Left lobe of liver (tissue), 2 donors: Measurements from ENCODE around the gene SCN5A. TPM values are rescaled to one million over a fixed set of nuclear protein-coding genes. Genes with fewer than 3 reads are reported as not detected.
"Not testable (repeated sequence)": the region's sequence is repeated elsewhere in the genome, so short reads cannot be mapped to it uniquely, and the experiment has no call there.

Experiments used
- ATAC-seq: fragments of 200-7000 bp; cut with Tn5 transposase; one replicate; pipeline ENCODE4 v1.9.1; 2020; ENCODE audit warnings: mild to moderate bottlenecking, moderate library complexity
- DNase-seq: peaks from one replicate; pipeline ENCODE4 v3.0.0-alpha.2; 2020; ENCODE audit warnings: low spot score
- total RNA-seq: library from RNA; stranded (reverse); gene quantifications from one replicate; pipeline ENCODE4 v1.2.1, GENCODE V29; 2021
- donor health status: DM: no; HTN: no; CAD: no; lungs with moderate emphysema.
- donor health status: DM: no; HTN: yes; CAD: no.

The SCN5A gene
- total RNA-seq, 1 donor from 2014 or later, result 0.05 TPM

DNA sequence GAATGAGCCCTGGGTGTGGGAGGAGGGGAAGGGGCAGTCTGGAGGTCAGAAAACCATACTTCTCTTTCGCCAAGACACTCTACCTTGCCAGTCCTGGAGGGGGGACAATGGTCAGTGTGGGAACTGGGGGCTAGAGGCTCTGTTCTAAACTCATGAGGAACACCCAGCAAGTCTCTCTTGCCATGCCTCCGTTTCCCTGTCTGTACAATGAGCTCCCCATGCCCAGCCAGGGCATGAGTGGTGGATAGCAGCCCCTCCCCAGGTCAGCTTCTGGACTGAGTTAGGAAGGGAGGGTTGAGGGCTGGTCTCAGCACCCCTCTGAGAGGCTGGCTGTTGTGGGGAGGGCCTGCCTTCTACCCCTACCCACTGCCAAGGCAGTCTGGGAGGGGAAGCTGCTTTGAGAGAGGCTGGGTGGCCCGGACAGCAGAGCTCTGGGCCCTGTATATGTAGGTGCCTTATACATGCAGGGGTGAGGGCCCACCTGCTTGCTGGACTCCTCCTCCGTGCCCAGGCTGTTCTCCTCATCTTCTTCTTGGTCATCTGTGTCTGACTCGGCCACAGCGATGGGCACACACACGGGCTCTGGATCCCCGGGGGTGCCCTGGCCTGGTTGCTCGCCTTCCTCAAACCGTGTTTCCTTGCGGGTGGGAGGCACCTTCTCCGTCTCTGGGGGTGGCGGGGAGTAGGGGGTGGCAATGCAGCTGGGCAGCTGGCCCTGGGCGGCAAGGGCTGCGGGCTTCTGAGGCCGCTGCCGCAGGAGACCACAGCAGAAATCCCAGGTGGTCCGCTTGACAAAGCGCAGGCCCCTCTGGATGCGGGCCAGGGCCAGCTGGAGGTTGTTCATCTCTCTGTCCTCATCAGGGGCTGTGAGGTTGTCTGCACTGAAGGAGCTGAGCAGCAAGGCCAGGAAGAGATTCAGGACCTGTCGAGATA lies 68.8 kb downstream of the SCN5A start:
- ATAC-seq (no peak), DNase-seq (peak; percentile 35)

DNA sequence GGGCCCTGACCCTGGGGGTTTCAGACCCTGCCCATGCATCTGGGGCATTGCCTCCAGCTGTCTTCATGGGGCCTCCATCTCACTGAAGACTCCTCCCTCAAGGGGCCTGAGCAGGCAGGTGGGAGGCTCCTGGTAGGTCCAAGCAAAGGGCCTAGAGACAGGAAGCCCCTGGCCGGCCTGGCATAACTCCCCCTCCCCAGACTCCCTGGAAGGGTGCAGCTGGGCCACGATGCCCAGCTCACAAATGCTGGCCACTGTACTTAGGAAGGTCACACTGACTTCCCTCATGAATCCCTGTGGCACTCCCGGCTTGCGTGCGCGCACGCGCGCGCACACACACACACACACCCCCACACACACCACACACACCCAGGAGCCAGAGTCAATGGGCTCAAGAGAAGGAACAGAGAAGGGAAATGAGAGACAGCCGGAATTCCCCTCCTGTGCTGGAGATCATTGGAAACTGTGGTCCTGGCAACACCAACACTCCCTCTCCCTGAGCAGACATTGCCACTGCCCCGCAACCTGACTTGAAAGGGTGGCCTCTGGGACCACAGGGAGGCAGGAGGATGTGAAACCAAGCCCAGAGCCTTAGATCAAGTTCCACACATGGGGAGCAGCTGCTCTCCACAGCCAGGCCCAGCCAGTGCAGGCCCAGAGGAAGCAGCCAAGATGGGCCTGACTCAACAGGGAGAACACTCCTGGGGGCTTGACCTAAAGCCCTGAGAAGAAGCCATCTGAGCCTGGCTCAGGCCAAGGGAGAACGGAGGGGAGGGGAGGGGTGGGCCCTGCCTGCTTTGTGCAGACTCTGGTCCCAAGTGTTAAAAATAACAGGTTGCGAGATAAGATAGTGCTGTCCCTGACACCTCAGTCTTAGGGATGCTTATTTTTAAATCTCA lies 69.7 kb downstream of the SCN5A start:
- ATAC-seq (no peak), DNase-seq (peak; percentile 29)

DNA sequence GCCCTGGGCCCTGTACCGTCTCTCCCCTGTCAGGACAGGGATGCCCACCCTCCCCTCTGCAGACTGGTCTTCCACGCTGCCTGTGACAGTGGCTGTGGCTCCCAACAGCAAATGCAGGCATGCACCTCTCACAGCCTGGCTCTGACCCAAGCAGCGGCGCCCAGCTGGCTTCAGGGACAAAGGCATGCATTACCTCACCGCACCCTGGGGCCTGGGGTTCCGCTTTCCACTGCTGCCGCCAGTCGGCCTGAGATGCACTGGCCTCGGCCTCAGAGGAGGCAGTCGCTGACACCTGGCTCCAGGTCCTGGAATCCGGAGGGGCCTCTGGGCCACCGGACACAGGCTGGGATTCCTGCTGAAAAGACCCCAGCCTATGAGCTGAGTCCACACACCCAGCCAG lies 70.3 kb downstream of the SCN5A start:
- DNase-seq (peak; percentile 41), ATAC-seq (no peak)

DNA sequence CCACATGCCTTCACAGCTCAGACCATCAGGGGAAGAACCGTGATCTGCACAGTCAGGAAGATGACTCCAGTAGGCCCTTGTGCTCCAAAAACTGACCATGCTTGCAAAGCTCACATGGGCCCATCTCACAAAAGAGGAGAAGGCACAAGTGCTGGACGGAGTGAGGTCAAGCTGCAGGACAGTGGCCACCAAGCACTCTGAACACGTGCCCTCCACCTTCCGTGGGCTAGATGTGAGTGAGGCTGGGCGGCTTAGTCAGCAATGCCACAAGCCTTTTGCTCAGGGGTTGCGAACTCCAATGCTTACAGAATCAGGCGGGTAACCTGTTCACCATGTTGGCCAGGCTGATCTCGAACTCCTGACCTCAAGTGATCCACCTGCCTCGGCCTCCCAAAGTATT lies 70.9 kb downstream of the SCN5A start:
- no peak for ATAC-seq
- DNase-seq, result peak; percentile 23

DNA sequence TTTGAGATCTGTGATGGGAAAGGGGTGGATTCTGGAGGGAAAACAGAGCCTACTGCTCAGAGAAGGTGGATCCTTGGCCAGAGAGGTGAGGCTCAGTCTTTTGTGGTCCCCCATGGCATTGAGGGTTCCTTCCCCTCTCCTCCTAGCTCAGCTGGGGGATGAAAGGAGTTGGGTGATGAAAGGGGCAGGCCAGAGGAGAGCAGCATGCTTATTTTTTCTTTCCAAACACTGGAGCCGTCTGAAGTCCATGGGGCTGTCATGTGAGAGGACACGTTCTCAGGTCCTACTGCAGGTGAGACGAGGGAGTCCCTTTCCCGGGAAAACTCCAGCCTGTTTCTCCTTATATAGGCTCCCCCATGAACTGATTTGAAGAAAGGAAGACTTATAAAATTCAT lies 71.4 kb downstream of the SCN5A start:
- DNase-seq (peak; percentile 2), ATAC-seq (no peak)

DNA sequence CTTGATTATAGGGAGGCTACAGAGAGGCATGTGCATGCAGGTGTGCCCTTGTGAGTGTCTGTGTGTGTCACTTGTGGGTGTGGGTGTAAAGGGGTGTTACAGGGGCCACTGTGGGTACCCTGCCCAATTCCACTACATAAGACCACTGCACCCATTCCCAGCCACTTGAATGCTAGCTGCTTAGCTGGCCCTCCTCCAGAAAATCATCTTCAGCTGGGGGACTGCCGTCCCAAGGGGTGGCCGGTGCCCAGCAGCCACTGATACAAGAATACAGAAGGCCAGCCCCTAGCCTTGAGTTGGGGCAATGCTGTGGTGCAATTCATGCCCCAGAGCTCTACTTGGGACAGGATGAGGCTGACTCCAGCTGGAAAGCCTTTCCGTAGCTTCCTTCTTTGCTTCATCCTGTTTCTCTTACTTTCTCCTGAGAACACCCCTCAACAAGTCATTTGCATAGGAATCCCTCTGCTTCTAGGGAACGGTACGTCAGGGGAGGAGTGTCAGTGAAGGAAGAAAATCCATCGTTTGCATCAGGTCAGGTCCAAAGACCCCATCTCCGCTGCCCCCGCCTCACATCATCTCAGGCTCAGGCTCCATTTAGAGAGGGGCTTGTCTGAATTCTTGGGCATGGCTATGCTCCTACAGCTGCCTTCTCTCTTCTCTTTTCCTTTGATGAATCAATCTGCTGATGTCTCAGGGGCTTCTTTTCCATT lies 72.0 kb downstream of the SCN5A start:
- ATAC-seq (no peak), DNase-seq (peak; percentile 31)

DNA sequence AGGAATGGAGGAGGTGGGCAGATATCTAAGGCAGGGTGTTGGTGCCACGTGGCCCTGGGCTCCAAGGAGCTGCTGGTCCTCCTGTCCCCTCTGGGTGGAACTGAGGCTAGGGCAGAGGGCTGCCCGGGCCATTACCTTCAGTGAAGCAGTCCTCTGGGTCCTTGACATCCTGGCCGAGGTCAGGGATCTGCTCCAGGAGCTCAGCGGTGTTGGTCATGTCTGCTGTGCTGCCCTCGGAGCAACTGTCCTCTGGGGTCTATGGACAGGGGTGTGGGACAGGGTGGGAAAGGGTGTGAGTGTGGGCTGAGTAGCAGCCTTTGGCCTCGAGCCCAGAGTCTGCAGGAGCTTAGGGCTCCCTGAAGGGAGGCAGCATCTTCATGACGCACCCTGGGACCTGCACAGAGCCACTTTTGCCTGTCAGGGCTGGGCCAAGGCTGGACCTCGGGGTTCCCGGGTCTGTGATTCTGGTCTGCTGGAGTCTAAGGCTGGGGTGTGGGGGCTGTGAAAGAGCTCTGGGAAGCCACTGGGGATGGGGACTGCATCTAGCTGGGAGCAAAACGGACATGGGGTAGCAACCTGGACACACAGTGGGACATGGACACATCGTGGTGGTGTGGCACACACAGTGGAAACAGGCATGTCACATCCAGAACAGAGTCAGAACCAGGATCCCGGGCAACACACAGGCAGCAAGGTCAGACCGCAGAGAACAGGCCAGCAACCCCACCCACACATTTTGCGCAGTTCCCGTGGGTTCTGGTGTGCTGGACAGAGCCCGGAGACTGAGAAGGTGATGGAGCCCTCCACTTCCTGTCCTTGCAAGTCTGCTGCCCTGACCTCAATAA lies 72.7 kb downstream of the SCN5A start:
- no peak for ATAC-seq
- DNase-seq, result peak; percentile 35

DNA sequence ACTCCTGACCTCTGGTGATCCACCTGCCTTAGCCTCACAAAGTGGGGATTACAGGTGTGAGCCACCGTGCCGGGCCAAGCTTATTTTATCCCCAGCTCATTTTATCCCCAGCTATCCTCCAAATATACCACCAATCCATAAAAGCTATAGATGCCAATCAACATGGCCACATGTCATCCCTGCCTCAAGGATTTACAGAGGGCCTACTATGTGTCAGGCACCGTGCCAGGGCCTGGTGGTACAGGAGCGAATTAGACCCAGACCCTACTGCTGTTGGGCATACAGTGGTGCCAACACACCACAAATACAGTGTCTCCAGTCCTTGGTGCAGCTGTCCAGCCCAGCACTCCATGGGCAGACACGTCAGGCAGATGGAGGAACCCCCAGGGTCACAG lies 73.4 kb downstream of the SCN5A start:
- ATAC-seq (no peak), DNase-seq (peak; percentile 39)

DNA sequence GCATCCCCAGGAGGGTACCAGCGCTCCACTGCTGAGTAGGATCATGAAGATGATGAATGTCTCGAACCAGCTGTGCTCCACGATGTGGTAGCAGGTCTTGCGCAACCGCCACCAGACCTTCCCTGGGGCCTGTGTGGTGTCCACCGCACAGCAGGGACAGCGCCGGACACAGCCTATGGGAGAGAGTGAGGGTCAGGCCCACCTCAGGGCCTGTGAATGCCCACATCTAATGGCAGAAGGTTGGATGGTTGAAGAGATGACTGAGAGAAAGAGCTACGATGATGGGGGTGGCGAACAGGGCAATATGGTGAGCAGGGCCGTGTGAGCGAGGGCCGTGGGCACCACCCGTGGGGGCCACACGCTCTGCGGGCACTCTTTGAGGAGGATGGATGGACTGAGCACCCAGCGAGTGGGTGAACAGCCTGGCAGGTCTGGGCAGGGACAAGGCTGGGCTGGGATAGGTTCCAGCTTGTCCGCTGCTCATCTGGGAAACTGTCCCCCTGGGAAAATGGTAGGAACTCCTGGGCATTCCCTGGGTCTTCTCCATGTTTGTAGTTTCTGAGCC lies 74.1 kb downstream of the SCN5A start:
- peak; percentile 33 for DNase-seq
- no peak for ATAC-seq

DNA sequence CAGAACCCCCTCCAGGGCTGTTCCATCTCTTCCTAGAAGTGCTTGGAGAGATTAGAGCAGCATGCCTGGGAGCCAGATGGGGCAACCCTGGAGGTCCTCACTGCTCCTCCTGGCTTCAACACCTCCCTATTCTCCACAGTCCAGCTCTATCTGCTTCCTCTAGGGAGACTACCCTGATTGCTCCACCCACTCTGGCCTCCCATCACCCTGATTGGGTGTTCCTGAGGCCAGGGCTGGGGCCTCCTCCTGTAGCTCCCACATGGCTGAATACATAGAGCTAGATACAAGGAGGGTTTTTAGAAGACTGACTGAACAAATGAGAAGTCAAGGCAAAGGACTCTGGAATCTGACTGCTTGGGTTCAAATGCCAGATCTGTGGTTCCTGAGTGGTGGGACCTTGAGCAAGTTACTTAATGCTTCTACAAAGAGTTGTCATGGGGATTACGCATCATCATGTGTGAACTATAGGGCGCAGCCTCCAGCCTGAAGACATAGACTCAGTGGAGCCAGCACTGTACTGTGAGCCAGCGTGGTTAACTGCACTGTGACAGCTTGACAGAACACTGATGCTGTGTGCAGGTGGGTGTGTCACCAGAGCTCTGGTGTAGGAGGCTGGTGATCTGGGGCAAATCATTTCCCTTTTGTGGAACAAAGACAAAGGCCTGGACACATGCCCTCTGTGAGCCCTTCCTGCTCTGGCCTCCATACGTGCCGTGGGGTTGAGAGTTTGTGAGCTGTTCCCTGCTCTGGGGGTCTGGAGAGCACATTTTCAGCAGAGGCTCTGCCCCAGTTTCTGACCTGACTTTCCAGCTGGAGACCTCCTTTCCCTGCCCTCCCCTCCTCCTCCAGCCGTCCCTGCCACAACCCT lies 74.8 kb downstream of the SCN5A start:
- DNase-seq, result peak; percentile 12
- no peak for ATAC-seq

DNA sequence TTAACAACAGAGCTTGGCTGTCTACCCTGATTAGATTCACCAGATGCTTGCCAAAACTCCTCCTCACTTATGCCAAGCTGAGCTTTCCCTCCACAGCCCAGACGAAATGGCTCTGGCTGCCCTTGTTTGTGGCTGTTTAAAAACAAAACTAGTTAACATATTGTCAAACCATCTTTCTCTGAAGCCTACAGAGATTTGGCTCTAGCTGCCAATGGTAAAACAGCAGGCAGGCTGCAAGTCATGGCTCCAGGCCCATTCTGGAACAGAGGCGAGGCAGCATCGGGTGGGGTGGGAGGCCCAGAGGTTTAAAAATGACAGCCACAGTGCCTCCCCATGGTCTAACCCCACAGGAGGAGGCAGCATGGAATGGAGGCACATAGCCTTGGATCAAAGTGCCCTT lies 75.9 kb downstream of the SCN5A start:
- peak; percentile 14 for DNase-seq
- ATAC-seq, result no peak

DNA sequence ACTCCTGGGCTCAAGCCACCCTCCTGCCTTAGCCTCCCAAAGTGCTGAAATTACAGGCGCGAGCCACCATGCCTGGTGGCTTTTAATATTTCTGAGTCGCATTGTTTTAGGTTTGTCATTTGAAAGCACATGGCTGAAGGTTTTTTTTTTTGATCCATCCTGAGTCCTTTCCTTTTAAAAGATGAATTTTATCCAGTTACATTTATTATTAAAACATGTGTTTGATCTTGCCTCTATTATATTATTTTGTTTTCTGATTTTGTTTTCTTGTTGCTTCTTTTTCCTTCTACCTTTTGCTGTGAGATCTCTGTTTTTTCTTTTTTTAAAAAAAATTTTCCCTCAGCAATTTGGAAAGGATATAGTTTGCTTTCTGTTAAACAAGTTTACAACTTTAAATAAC lies 76.4 kb downstream of the SCN5A start:
- no peak for DNase-seq
- ATAC-seq, result no peak

DNA sequence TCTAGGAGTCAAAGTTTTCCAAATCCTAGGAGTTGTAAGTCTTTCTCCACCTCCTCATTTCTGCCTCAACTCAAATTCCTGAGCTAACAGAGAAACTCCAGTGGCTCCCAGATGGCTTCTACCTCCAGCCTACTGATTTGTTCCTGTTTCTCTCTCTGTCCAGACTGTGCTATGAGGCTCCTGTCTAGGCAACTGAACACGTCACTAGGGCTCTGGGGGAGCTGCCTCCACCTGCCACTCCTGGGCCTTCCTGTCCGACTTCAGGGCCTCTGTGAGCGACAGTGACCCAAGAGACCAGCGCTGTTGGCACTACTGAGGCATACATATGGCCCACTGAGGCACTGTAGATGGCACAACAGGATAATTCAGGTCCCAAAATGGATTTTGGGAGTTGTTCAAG lies 82.0 kb downstream of the SCN5A start:
- DNase-seq (peak; percentile 35), ATAC-seq (no peak)

DNA sequence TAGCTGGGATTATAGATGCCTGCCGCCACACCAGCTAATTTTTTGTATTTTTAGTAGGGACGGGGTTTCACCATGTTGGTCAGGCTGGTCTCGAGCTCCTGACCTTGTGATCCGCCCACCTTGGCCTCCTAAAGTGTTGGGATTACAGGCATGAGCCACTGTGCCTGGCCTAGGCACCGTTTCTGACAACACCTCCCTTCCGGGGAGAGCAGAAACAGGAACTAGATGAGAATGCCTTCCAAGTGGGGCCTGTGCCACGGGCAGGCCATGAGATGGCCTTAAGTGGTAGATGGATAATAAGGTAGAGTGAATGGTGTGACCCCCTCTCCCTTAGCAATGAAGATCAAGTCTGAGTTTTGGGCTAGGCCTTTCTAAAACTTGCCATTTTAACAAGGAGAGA lies 82.7 kb downstream of the SCN5A start:
- not testable (repeated sequence) for ATAC-seq
- peak; percentile 10 for DNase-seq

DNA sequence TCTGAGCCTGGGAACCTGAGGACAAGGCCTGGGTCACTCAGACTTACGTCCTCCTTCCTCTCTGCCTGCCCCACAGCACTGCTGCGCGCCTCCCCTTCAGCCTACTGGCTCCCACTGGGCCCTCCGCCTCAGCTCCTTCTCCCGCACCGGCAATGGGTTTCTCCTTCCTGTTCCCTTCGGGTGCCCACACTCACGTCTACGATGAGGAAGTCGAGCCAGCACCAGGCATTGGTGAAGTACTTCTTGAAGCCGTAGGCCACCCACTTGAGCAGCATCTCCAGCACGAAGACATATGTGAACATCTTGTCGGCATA lies 83.3 kb downstream of the SCN5A start:
- ATAC-seq, result no peak
- no peak for DNase-seq

DNA sequence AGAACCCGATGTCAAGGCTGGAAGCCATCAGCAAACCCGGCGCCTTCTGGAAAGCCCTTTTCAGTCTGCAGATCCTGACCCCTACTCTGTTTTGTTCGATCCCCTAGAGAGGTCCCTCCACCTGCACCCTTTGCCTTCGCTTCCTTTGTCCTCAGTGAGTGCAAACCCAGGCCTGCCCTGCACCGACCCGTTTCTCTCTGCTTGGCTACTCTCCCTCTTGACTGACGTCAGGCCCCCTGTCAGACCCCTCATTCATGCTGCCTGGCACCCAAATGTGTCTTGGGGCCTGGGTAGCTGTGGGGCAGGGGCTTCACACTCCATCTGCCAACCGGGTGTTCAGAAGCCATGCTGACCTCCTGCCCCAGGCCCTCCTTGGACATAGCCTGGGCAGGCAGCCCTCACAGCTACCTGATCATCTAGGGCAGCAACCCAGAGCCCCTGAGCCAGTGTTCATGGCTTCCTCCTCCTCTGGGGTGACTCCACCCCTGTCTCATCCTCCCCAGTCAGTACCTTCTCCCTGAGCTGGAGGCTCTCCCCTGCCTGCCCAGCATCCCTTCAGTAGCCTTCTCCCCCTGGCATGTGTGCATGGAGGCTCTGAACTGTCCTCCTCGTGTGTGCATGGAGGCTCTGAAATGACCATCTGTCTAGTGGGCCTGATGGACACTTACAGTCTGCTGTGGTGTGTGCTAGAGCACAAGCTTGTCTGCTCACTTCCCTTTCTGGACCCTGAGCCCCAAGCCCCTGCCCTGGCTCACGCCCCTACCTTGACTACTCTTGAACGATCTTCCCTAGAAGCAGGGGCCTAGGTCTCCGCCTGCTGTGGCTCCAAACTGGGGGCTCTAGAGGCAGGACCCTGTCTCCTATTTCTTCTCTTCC lies 83.9 kb downstream of the SCN5A start:
- no peak for ATAC-seq

DNA sequence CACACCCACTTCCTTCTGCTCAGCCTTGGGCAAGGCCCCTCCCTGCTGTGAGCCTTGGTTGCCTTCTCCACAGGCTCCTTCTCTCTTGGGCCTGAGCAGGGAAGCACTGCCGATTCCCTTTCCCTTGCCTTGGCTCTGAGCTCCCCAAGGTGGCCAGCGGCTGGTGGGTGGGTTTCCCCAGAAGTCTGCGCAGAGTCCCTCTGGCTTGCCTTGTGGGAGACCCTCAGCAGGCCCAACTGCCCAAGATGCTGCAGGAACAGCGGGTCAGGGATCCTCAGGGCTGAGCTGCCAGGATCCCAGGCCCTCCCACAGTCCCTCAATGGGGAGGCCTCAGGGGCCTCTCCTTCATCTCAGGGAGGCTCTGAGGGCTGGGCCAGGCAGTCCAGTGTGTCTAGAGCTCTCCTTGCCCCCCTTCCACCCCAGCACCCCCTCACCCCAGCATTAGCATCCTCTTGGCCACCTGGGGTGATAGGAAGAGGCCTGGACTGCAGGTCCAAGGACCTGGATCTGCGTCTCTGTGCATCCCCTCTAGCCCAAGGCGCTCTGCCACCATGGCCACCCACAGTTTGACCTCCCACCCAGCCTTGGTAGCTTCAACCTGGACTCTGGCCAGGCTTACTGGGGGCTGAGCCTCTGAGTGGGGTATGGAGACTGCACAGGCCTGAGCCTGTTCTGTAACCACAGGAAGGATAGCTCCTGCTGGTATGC lies 84.7 kb downstream of the SCN5A start:
- ATAC-seq, result no peak
- DNase-seq, result no peak

More for the DNA sequence above, 83.9 kb downstream of the SCN5A start:
- DNase-seq, result no peak

DNA sequence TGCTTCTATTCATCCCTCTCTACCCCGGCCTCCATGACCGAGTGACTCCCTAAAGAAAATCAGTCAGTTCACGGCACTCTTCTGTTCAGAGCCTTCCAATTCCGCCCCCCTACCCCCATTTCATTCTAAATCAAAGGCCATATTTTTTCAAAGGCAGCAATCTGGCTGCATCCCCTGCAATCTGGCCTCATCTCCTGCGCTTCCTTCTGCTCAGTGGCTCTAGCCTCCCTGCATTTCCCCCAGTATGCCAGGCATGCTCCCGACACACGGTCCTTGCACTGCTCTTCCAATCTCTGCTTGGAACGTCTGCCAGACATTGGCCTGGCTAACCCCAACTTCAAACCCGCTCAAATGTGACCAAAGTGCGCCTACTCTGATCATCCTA lies 85.6 kb downstream of the SCN5A start:
- ATAC-seq (no peak), DNase-seq (no peak)
